Lower lobe of right lung (tissue), 2 donors: ENCODE measurements around the gene ZNF133. TPM values are rescaled to one million over a fixed set of nuclear protein-coding genes. Genes with fewer than 3 reads are reported as not detected.

Experiments
- ATAC-seq, 2 donors: fragments of 200-7000 bp; cut with Tn5 transposase; one replicate each; pipeline ENCODE4 v1.9.1; 2020 to 2022; ENCODE audit warnings: mild to moderate bottlenecking in 2 of 2, moderate library complexity in 2 of 2
- DNase-seq: peaks from one replicate; pipeline ENCODE4 v3.0.0-alpha.2; 2020
- H3K27ac ChIP-seq: fragments of 200-600 bp; one replicate; pipeline ENCODE4 v1.8.0; 2022
- H3K27me3 ChIP-seq: fragments of 200-600 bp; one replicate; pipeline ENCODE4 v1.8.0; 2022; ENCODE audit warnings: low read depth
- H3K36me3 ChIP-seq: fragments of 200-600 bp; one replicate; pipeline ENCODE4 v1.8.0; 2022; ENCODE audit warnings: mild to moderate bottlenecking
- H3K4me1 ChIP-seq: fragments of 200-600 bp; one replicate; pipeline ENCODE4 v1.8.0; 2022
- H3K4me3 ChIP-seq: fragments of 200-600 bp; one replicate; pipeline ENCODE4 v1.8.0; 2022; ENCODE audit warnings: mild to moderate bottlenecking
- H3K9me3 ChIP-seq: fragments of 200-600 bp; one replicate; pipeline ENCODE4 v1.8.0; 2022
- intact Hi-C: fragments of 100-400 bp; cut with DNase I; formaldehyde crosslinking; loops from one replicate; pipeline ENCODE4 v1.11.0; 2022
- total RNA-seq: library from RNA; stranded (reverse); fragmentation: NEBNext Ultra II Directional; extraction: Animal tissue kit (Norgen Biotek cat#: 25700); gene quantifications from one replicate; pipeline ENCODE4 v1.2.1, GENCODE V29; 2021
- TF ChIP-seq, protein P1 (sequence below): fragments of 200-600 bp; IDR thresholded peaks from one replicate; pipeline ENCODE4 v1.8.0; 2022; ENCODE audit warnings: antibody characterized with exemption, mild to moderate bottlenecking
- donor health status: DM: no; HTN: yes; CAD: no; lungs with severe emphysema.

The ZNF133 gene
- total RNA-seq, 1 donor from 2014 or later: 12.4 TPM

- TF ChIP-seq, protein P1, sequence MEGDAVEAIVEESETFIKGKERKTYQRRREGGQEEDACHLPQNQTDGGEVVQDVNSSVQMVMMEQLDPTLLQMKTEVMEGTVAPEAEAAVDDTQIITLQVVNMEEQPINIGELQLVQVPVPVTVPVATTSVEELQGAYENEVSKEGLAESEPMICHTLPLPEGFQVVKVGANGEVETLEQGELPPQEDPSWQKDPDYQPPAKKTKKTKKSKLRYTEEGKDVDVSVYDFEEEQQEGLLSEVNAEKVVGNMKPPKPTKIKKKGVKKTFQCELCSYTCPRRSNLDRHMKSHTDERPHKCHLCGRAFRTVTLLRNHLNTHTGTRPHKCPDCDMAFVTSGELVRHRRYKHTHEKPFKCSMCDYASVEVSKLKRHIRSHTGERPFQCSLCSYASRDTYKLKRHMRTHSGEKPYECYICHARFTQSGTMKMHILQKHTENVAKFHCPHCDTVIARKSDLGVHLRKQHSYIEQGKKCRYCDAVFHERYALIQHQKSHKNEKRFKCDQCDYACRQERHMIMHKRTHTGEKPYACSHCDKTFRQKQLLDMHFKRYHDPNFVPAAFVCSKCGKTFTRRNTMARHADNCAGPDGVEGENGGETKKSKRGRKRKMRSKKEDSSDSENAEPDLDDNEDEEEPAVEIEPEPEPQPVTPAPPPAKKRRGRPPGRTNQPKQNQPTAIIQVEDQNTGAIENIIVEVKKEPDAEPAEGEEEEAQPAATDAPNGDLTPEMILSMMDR: no peak
- DNase-seq: no peak
Observed at GRCh38 chr20:18362916-18363315, 74.6 kb downstream of the ZNF133 start.

DNA sequence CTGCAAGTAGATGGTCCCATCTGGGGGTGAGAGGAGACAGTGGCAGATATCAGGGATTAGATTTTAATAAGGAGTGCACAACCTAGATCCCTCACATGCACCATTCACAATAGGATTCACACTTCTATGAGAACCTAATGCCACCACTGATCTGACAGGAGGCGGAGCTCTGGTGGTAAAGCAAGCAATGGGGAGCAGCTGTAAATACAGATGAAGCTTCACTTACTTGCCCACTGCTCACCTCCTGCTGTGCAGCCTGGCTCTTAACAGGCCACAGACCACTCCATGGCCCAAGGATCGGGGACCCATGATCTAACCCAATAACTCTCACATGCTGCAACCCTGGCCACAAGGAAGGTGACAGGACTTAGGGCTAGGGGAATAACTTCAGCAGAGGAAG, 75.4 kb downstream of the ZNF133 start:
- H3K27me3 ChIP-seq: no peaks in the 10 kb centered on the region
- DNase-seq: no peak
- H3K4me1 ChIP-seq: no peaks in the 10 kb centered on the region
- TF ChIP-seq, protein P1: no peak
- ATAC-seq: no peak
- no peaks in the 10 kb centered on the region for H3K36me3 ChIP-seq
- H3K27ac ChIP-seq: no peak overlapping the region
- intact Hi-C loops: no loop called here
- no peaks in the 10 kb centered on the region for H3K9me3 ChIP-seq
- H3K4me3 ChIP-seq: no peak overlapping the region

More at GRCh38 chr20:18362916-18363315, 74.6 kb downstream of the ZNF133 start:
- no peaks in the 10 kb centered on the region for H3K27me3 ChIP-seq
- intact Hi-C loops: no loop called here
- no peak for ATAC-seq
- no peaks in the 10 kb centered on the region for H3K4me1 ChIP-seq
- no peaks in the 10 kb centered on the region for H3K36me3 ChIP-seq
- no peak overlapping the region for H3K4me3 ChIP-seq
- no peaks in the 10 kb centered on the region for H3K9me3 ChIP-seq
- no peak overlapping the region for H3K27ac ChIP-seq

DNA sequence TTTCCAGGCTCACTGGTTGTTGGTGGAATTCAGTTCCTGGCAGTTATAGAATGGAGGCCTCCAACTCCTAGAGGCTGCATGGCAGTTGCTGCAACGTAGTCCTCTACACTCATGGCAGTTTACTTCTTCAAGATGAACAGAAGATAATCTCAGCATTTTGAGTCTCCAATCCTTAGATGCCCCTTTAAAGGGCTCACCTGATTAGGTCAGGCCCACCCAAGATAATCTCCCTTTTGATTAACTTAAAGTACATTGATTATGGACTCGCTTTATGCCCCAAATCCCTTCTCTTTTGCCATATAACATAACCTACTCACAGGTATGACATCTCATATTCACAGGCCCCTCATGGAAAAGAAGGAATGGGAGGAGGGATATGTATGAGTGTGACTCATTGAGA, 76.4 kb downstream of the ZNF133 start:
- H3K27ac ChIP-seq: no peak overlapping the region
- DNase-seq: no peak
- no peak overlapping the region for H3K4me3 ChIP-seq
- no peaks in the 10 kb centered on the region for H3K27me3 ChIP-seq
- no peak for ATAC-seq
- no peaks in the 10 kb centered on the region for H3K36me3 ChIP-seq
- no peaks in the 10 kb centered on the region for H3K9me3 ChIP-seq
- TF ChIP-seq, protein P1: no peak
- intact Hi-C loops: no loop called here
- H3K4me1 ChIP-seq: no peaks in the 10 kb centered on the region

Other genes starting within 250 kb of the ZNF133 start
- gene OVOL2, start 230.6 kb upstream of the ZNF133 start, total RNA-seq: 8.6 TPM
- 13.5 TPM for gene KAT14, start 150.7 kb upstream of the ZNF133 start, total RNA-seq
- gene PET117, start 150.7 kb upstream of the ZNF133 start, total RNA-seq: 10.6 TPM
- gene DZANK1, start 178.5 kb downstream of the ZNF133 start, total RNA-seq: 3.4 TPM
- 6.6 TPM for gene POLR3F, start 178.9 kb downstream of the ZNF133 start, total RNA-seq
- 15.3 TPM for gene RBBP9, start 208.7 kb downstream of the ZNF133 start, total RNA-seq
- 51.2 TPM for gene SEC23B, start 219.4 kb downstream of the ZNF133 start, total RNA-seq